ENCODE data around the gene GSX1.

Gene GSX1

DNA sequence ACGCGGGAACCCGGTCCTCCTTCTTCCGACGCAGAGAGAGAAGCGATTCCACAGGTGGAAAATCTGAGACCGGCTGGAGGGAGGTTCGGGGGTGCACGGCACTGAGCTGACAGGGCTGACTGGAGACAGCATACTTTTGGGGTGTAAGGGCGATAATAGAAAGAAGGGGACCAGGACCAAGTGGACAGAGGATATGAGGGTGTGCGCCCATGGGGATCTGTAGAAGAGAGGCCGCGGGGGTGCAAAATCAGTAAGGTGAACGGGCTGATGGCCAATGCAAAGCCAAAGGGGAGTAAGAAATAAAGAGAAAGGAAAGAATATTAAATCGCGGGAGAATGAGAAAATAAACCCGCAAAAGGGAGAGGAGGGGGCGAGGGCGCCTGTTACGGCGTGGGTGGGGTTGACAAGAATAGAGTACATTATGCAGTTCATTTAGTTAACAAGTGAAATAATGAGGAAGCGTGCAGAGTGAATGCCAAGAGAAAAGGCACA, 336 bp upstream of the GSX1 start:
- H3K36me3 ChIP-seq, result no peaks in the 10 kb centered on the region
- H3K27me3 ChIP-seq, result peaks cover 96% of the 10 kb centered on the region
- no peak overlapping the region for H3K4me3 ChIP-seq (ENCODE audit: low read depth, low read length)
- H3K4me1 ChIP-seq, result no peaks in the 10 kb centered on the region
- no peaks in the 10 kb centered on the region for H3K9me3 ChIP-seq
- TF ChIP-seq, protein P1, sequence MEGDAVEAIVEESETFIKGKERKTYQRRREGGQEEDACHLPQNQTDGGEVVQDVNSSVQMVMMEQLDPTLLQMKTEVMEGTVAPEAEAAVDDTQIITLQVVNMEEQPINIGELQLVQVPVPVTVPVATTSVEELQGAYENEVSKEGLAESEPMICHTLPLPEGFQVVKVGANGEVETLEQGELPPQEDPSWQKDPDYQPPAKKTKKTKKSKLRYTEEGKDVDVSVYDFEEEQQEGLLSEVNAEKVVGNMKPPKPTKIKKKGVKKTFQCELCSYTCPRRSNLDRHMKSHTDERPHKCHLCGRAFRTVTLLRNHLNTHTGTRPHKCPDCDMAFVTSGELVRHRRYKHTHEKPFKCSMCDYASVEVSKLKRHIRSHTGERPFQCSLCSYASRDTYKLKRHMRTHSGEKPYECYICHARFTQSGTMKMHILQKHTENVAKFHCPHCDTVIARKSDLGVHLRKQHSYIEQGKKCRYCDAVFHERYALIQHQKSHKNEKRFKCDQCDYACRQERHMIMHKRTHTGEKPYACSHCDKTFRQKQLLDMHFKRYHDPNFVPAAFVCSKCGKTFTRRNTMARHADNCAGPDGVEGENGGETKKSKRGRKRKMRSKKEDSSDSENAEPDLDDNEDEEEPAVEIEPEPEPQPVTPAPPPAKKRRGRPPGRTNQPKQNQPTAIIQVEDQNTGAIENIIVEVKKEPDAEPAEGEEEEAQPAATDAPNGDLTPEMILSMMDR (IDR thresholded peaks at IDR 0.05; ENCODE audit: low read depth, low read length), result no peak
- DNase-seq, result no peak

DNA sequence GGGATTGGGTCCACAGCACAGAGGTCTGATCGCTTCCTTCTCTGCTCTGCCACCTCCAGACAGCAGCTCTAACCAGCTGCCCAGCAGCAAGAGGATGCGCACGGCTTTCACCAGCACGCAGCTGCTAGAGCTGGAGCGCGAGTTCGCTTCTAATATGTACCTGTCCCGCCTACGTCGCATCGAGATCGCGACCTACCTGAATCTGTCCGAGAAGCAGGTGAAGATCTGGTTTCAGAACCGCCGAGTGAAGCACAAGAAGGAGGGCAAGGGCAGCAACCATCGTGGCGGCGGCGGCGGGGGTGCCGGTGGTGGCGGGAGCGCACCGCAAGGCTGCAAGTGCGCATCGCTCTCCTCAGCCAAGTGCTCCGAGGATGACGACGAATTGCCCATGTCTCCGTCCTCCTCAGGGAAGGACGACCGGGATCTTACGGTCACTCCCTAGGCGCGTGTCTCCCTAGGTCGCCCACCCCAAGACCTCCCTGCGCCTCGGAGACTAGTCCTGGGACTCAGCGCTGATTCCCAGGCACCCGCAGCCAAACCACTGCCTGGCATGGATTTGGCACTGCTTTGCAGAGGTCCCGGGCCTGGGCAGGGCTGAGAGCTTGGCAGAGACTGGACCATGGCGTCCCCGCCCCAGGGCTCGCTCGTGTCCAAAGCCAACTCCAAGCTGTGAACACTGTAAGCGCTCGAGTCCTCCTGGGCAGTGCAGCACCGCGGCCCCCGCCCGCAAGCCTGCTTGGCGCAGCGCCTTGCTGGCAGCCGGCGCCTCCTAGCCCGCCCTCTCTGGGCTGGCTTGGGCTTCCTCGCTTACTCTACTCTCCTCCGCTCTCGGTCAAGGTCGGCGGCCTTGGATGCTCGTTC, 1.5 kb downstream of the GSX1 start:
- Histone ChIP-seq H3K9me3 (no peaks in the 10 kb centered on the region), H3K4me3 (ENCODE audit: low read depth, low read length) (no peak overlapping the region), H3K36me3 (no peaks in the 10 kb centered on the region), H3K27me3 (peaks cover 96% of the 10 kb centered on the region), H3K4me1 (no peaks in the 10 kb centered on the region)
- DNase-seq, result no peak
- TF ChIP-seq, protein P1 (IDR thresholded peaks at IDR 0.05; ENCODE audit: low read depth, low read length), result no peak

DNA sequence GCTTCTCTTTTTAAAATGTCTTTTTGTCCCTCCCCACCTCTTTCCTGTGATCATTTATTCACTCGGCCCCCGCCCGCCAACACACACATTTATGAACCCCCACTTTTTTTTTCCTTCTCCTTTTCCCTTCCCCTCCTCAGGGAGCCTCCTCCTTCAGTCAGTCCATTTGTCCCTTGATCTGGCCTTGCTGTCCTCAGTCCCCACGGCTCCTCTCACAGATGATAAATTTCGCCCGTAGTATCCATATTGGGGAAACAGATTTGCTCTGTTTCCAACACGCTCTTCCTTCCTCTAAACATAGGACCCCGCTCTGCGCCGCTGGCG, 2.0 kb downstream of the GSX1 start:
- H3K4me1 ChIP-seq, result no peaks in the 10 kb centered on the region

DNA sequence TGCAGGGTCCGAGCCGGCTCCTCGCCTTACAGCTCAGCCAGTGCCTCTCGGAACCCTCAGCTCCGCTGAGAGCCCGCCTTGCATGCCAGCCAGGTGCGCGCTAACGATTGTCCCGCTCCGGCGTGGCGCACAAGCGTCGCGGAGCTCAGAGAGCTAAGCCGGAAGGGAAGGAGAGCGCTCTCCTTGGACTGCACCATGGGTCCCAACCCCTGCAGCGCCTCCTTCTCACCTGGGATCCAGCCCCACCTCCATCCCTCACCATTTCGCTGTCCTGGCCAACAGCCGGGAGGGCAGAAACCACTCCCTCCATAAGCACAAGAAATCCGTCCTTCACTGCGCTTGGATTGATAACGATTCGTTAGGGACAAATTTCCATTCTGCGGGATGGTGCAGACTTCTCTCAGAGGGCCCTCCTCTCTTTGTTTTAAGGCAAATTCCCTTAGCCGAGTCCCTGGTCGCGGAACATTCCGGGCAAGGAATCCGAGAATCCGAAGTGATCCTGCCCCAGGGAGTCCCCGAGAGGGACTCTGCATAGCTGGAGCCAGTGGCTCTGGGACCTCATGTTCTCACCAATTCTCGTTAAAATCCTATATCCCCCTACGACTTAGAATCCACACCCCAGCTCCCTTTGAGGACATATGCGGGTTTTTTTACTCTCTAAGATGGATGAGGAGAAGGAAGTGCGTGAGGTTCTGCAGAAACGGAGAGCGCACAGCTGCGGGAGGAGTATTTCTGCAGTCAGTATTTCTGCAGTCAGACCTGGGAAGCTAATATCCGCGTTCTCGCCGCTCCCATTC, 2.8 kb downstream of the GSX1 start:
- Histone ChIP-seq H3K9me3 (no peaks in the 10 kb centered on the region), H3K27me3 (peaks cover 93% of the 10 kb centered on the region), H3K36me3 (no peaks in the 10 kb centered on the region), H3K4me1 (no peaks in the 10 kb centered on the region), H3K4me3 (ENCODE audit: low read depth, low read length) (no peak overlapping the region)
- DNase-seq, result no peak
- TF ChIP-seq, protein P1 (IDR thresholded peaks at IDR 0.05; ENCODE audit: low read depth, low read length), result no peak

More for the DNA sequence above, 2.0 kb downstream of the GSX1 start:
- no peaks in the 10 kb centered on the region for H3K9me3 ChIP-seq
- TF ChIP-seq, protein P1 (IDR thresholded peaks at IDR 0.05; ENCODE audit: low read depth, low read length), result no peak
- peaks cover 94% of the 10 kb centered on the region for H3K27me3 ChIP-seq
- H3K4me3 ChIP-seq (ENCODE audit: low read depth, low read length), result no peak overlapping the region
- no peak for DNase-seq
- H3K36me3 ChIP-seq, result no peaks in the 10 kb centered on the region

DNA sequence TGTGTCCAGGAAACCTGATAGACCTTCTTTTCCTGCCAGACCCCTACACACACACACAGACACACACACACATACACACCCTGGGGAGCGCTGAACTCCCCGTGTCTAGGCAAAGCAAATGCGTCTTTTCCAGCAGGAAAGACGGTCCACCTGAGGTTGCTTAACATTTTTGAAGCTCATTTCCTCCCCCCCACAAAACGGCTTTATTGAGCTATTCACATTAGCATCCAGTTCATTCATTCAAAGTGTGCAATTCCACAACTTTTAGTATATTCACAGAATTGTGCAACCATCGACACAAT, 3.4 kb downstream of the GSX1 start:
- DNase-seq, result no peak
- Histone ChIP-seq H3K27me3 (peaks cover 90% of the 10 kb centered on the region), H3K4me3 (ENCODE audit: low read depth, low read length) (no peak overlapping the region), H3K9me3 (no peaks in the 10 kb centered on the region), H3K36me3 (no peaks in the 10 kb centered on the region), H3K4me1 (no peaks in the 10 kb centered on the region)
- TF ChIP-seq, protein P1 (IDR thresholded peaks at IDR 0.05; ENCODE audit: low read depth, low read length), result no peak

Measured in BE2C (cell line).